WTC11 (cell line): ENCODE measurements around the gene SHC3. TPM values are rescaled to one million over a fixed set of nuclear protein-coding genes. Genes with fewer than 3 reads are reported as not detected.

Experiments used
- ATAC-seq: fragments of 200-7000 bp; cut with Tn5 transposase; 2 replicates; pipeline ENCODE4 v1.10.0; 2021; ENCODE audit warnings: mild to moderate bottlenecking, moderate library complexity
- CTCF ChIA-PET: fragments of 300-600 bp; sonication (Branson Sonifier 250); formaldehyde crosslinking; loops from one replicate; lab custom pipeline; 2021; ENCODE audit warnings: antibody characterized with exemption; lab: Charles Lee
- POLR2A ChIA-PET: fragments of 350-600 bp; sonication (Branson Sonifier 250); formaldehyde crosslinking; loops from one replicate; lab custom pipeline; 2021; ENCODE audit warnings: antibody characterized with exemption; lab: Charles Lee
- DNase-seq: peaks from one replicate; pipeline ENCODE4 v3.0.0; 2021; ENCODE audit warnings: low spot score
- H3K27ac Mint-ChIP-seq: 2 replicates; pipeline ENCODE4 v1.8.0; 2021; ENCODE audit warnings: mixed read lengths
- H3K27me3 Mint-ChIP-seq: 2 replicates; pipeline ENCODE4 v1.8.0; 2021; ENCODE audit warnings: low read depth, mild to moderate bottlenecking, moderate library complexity, mixed read lengths
- H3K36me3 Mint-ChIP-seq: 2 replicates; pipeline ENCODE4 v1.8.0; 2021; ENCODE audit warnings: mixed read lengths
- H3K4me1 Mint-ChIP-seq: 2 replicates; pipeline ENCODE4 v1.8.0; 2022; ENCODE audit warnings: mixed read lengths
- H3K4me3 Mint-ChIP-seq: 2 replicates; pipeline ENCODE4 v1.8.0; 2021; ENCODE audit warnings: mild to moderate bottlenecking, moderate library complexity, mixed read lengths
- H3K9me3 Mint-ChIP-seq: 2 replicates; pipeline ENCODE4 v1.8.0; 2021; ENCODE audit warnings: mixed read lengths
- ATF1 ChIP-seq: sonication (generic); formaldehyde crosslinking; IDR thresholded peaks from 2 replicates; pipeline ENCODE4 v1.8.1; 2023; ENCODE audit warnings: mild to moderate bottlenecking, moderate library complexity, missing genetic modification reagents
- ELF4 ChIP-seq: sonication (generic); formaldehyde crosslinking; IDR thresholded peaks from 2 replicates; pipeline ENCODE4 v1.8.1; 2022; ENCODE audit warnings: low read depth, mild to moderate bottlenecking, moderate library complexity, missing genetic modification reagents
- EMX1 ChIP-seq: fragments of 250-450 bp; sonication (Bioruptor Pico); IDR thresholded peaks from 2 replicates; pipeline ENCODE4 v1.8.0; 2021; ENCODE audit warnings: mild to moderate bottlenecking
- GABPB1 ChIP-seq: sonication (generic); formaldehyde crosslinking; IDR thresholded peaks from 2 replicates; pipeline ENCODE4 v1.8.1; 2023; ENCODE audit warnings: mild to moderate bottlenecking, missing genetic modification reagents
- HMGA2 ChIP-seq: fragments of 250-450 bp; sonication (Bioruptor Pico); IDR thresholded peaks from 2 replicates; pipeline ENCODE4 v1.4.0; 2021; ENCODE audit warnings: mild to moderate bottlenecking, moderate library complexity
- JAZF1 ChIP-seq: fragments of 250-450 bp; sonication (Bioruptor Pico); IDR thresholded peaks from 2 replicates; pipeline ENCODE4 v1.9.0; 2021; ENCODE audit warnings: moderate library complexity, mild to moderate bottlenecking, inconsistent platforms
- JUN ChIP-seq: sonication (generic); formaldehyde crosslinking; IDR thresholded peaks from 2 replicates; pipeline ENCODE4 v1.8.0; 2023; ENCODE audit warnings: mild to moderate bottlenecking, missing genetic modification reagents
- NFATC4 ChIP-seq: fragments of 250-450 bp; sonication (Bioruptor Pico); IDR thresholded peaks from 2 replicates; pipeline ENCODE4 v1.9.0; 2021; ENCODE audit warnings: mild to moderate bottlenecking
- ZBTB21 ChIP-seq: sonication (generic); formaldehyde crosslinking; IDR thresholded peaks from 2 replicates; pipeline ENCODE4 v1.8.1; 2023; ENCODE audit warnings: mild to moderate bottlenecking, missing genetic modification reagents, borderline replicate concordance
- ZNF317 ChIP-seq: sonication (generic); formaldehyde crosslinking; IDR thresholded peaks from 2 replicates; pipeline ENCODE4 v1.8.1; 2023; ENCODE audit warnings: low read depth, mild to moderate bottlenecking, moderate library complexity, missing genetic modification reagents, borderline replicate concordance
- ZNF423 ChIP-seq: fragments of 250-450 bp; sonication (Bioruptor Pico); IDR thresholded peaks from 2 replicates; pipeline ENCODE4 v2.1.2; 2022; ENCODE audit warnings: mild to moderate bottlenecking, moderate library complexity
- total RNA-seq: library from RNA; stranded (reverse); gene quantifications from 3 replicates; pipeline ENCODE4 v1.2.3, GENCODE V29; 2021
- TF ChIP-seq, protein P1 (sequence below): sonication (generic); formaldehyde crosslinking; IDR thresholded peaks from 2 replicates; pipeline ENCODE4 v1.8.0; 2022; ENCODE audit warnings: mild to moderate bottlenecking, missing genetic modification reagents
- TF ChIP-seq, protein P2 (sequence below): fragments of 250-450 bp; sonication (Bioruptor Pico); IDR thresholded peaks from 2 replicates; pipeline ENCODE4 v1.9.0; 2021; ENCODE audit warnings: moderate library complexity, mild to moderate bottlenecking, inconsistent platforms, borderline replicate concordance
- TF ChIP-seq, protein P3 (sequence below): sonication (generic); formaldehyde crosslinking; IDR thresholded peaks from 2 replicates; pipeline ENCODE4 v1.8.0; 2022; ENCODE audit warnings: mild to moderate bottlenecking, missing genetic modification reagents
- TF ChIP-seq, protein P4 (sequence below): sonication (generic); formaldehyde crosslinking; conservative IDR thresholded peaks from 2 replicates; pipeline ENCODE4 v1.8.1; 2022; ENCODE audit warnings: mild to moderate bottlenecking, missing genetic modification reagents
- TF ChIP-seq, protein P5 (sequence below): fragments of 200-600 bp; IDR thresholded peaks from 2 replicates; pipeline ENCODE4 v1.8.0; 2022; ENCODE audit warnings: antibody characterized with exemption

SHC3 gene
- total RNA-seq, 1 experiment from 2014 or later, result 4.9 TPM

DNA sequence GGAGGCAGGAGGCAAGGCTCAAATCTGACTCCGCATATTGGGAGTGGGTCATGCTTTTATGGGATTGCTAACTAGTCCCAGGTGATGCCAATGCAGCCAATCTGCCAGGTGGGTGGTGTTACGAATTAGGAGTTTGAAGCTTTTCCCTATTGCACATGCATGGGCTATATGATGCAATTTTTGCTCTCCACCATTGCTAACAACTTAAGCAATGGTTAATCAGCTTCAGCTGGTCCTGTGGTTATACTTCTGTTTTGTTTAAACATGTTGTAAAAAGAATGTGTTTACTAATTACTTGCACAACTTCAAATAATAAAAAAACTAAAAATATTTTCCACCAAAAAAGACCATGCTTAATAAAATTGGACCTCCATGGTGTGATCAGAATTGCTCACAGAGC is 55.7 kb downstream of the SHC3 start:
- POLR2A ChIA-PET, result no interaction called here
- ATAC-seq, result no peak
- Mint-ChIP-seq H3K27me3 (no peaks in the 10 kb centered on the region; the same call in 1 of the 2 replicates), H3K36me3 (peaks cover 33% of the 10 kb centered on the region), H3K9me3 (peaks cover 45% of the 10 kb centered on the region)
- no peak for DNase-seq
- TF ChIP-seq, protein P1, sequence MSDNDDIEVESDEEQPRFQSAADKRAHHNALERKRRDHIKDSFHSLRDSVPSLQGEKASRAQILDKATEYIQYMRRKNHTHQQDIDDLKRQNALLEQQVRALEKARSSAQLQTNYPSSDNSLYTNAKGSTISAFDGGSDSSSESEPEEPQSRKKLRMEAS (CRISPR knock-in tag), result no peak
- TF ChIP-seq GABPB1 (CRISPR knock-in tag) (no peak), ZNF317 (no peak), JAZF1 (CRISPR knock-in tag) (no peak), EMX1 (CRISPR knock-in tag) (no peak)
- TF ChIP-seq, protein P2, sequence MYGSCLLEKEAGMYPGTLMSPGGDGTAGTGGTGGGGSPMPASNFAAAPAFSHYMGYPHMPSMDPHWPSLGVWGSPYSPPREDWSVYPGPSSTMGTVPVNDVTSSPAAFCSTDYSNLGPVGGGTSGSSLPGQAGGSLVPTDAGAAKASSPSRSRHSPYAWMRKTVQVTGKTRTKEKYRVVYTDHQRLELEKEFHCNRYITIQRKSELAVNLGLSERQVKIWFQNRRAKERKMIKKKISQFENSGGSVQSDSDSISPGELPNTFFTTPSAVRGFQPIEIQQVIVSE (CRISPR knock-in tag), result no peak
- TF ChIP-seq, protein P3, sequence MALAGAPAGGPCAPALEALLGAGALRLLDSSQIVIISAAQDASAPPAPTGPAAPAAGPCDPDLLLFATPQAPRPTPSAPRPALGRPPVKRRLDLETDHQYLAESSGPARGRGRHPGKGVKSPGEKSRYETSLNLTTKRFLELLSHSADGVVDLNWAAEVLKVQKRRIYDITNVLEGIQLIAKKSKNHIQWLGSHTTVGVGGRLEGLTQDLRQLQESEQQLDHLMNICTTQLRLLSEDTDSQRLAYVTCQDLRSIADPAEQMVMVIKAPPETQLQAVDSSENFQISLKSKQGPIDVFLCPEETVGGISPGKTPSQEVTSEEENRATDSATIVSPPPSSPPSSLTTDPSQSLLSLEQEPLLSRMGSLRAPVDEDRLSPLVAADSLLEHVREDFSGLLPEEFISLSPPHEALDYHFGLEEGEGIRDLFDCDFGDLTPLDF (CRISPR knock-in tag), result no peak
- TF ChIP-seq, protein P4, sequence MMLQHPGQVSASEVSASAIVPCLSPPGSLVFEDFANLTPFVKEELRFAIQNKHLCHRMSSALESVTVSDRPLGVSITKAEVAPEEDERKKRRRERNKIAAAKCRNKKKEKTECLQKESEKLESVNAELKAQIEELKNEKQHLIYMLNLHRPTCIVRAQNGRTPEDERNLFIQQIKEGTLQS (CRISPR knock-in tag), result no peak
- TF ChIP-seq, all 79 proteins: peak for 0
- H3K4me3 Mint-ChIP-seq, result no peak overlapping the region
- CTCF ChIA-PET, result no interaction called here
- H3K4me1 Mint-ChIP-seq, result peaks cover 6% of the 10 kb centered on the region
- no peak overlapping the region for H3K27ac Mint-ChIP-seq

DNA sequence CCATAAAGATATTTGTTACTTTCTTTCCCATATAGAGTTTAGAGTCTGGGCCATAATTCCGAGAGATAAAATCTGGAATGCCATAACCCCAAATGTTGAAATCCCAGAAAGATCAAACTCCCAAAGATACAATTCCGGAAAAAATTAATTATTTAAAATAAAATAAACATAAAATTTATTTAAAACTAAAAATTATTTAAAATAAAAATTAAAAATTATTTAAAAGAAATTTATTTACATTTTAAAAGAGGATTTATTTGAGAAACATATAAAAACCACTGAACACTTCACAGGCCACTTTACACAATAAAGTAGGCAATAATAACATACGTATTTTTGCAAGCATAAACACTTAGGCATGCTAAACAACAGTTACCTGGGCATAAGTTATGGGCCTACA is 57.9 kb downstream of the SHC3 start:
- Mint-ChIP-seq H3K4me1 (peaks cover 6% of the 10 kb centered on the region), H3K9me3 (peaks cover 31% of the 10 kb centered on the region), H3K27me3 (no peaks in the 10 kb centered on the region; the same call in 1 of the 2 replicates), H3K4me3 (no peak overlapping the region), H3K36me3 (peaks cover 14% of the 10 kb centered on the region), H3K27ac (no peak overlapping the region)
- no peak for DNase-seq
- ATAC-seq, result no peak
- POLR2A ChIA-PET, result no interaction called here
- CTCF ChIA-PET, result no interaction called here
- TF ChIP-seq HMGA2 (CRISPR knock-in tag) (peak; percentile 97), ZNF423 (CRISPR knock-in tag) (no peak)
- TF ChIP-seq, all 79 proteins: peak for 1

DNA sequence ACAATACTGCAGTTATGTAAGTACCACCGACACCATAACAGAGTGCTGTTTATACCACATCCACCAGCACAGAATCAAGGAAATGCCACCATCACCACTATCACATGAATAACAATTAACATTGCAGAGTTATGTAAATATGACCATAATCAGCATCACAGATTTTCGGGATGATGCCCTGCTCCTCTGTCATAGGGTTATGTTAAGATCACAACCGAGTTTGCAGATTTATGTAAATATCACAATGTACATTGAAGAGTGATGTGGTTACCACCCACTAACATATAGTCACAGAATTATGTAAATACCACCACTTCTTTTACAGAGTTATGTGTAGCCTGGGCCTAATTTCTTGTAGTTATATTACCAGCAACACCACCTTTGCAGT is 61.8 kb downstream of the SHC3 start:
- peaks cover 6% of the 10 kb centered on the region for H3K4me1 Mint-ChIP-seq
- H3K27ac Mint-ChIP-seq, result no peak overlapping the region
- DNase-seq (no peak), ATAC-seq (no peak)
- H3K4me3 Mint-ChIP-seq, result no peak overlapping the region
- H3K9me3 Mint-ChIP-seq, result peaks cover 36% of the 10 kb centered on the region
- CTCF ChIA-PET, result no interaction called here
- POLR2A ChIA-PET, result no interaction called here
- no peak for TF ChIP-seq JAZF1 (CRISPR knock-in tag)
- no peak for TF ChIP-seq JUN (CRISPR knock-in tag)
- TF ChIP-seq, protein P5, sequence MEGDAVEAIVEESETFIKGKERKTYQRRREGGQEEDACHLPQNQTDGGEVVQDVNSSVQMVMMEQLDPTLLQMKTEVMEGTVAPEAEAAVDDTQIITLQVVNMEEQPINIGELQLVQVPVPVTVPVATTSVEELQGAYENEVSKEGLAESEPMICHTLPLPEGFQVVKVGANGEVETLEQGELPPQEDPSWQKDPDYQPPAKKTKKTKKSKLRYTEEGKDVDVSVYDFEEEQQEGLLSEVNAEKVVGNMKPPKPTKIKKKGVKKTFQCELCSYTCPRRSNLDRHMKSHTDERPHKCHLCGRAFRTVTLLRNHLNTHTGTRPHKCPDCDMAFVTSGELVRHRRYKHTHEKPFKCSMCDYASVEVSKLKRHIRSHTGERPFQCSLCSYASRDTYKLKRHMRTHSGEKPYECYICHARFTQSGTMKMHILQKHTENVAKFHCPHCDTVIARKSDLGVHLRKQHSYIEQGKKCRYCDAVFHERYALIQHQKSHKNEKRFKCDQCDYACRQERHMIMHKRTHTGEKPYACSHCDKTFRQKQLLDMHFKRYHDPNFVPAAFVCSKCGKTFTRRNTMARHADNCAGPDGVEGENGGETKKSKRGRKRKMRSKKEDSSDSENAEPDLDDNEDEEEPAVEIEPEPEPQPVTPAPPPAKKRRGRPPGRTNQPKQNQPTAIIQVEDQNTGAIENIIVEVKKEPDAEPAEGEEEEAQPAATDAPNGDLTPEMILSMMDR, result no peak
- no peak for TF ChIP-seq ATF1 (CRISPR knock-in tag)
- TF ChIP-seq ZBTB21 (CRISPR knock-in tag), result no peak
- TF ChIP-seq NFATC4 (CRISPR knock-in tag), result no peak
- TF ChIP-seq ELF4, result no peak
- H3K36me3 Mint-ChIP-seq, result peaks cover 3% of the 10 kb centered on the region; the same call in 1 of the 2 replicates
- H3K27me3 Mint-ChIP-seq, result no peaks in the 10 kb centered on the region
